Measurements from ENCODE around the gene DYNC1I1. TPM values are rescaled to one million over a fixed set of nuclear protein-coding genes. Genes with fewer than 3 reads are reported as not detected.

DYNC1I1 gene
- total RNA-seq, 1 donor from 2014 or later = 4.4 TPM

DNA sequence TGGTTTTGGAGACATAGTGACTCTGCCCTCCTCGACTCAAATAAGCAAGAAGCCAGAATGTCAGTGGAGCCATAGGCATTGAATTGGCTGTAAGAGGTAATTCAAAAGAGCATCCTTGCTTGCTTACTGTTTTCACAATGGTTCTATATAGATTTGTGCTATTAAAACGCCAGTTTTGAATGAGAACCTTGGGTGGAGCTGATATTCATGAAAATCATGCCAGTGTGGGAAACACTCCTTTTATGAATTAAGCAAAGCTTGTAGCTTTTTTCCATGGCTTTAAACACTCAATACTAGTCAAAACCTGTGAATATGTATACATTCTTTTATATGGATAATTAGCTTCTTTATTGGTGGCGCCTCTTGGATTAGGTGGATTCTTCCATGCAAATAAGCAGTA is 297.0 kb downstream of the DYNC1I1 start:
- Mint-ChIP-seq H3K27ac (no peak overlapping the region), H3K36me3 (no peaks in the 10 kb centered on the region), H3K4me3 (no peak overlapping the region), H3K27me3 (ENCODE audit: low read depth) (no peaks in the 10 kb centered on the region), H3K4me1 (peaks cover 25% of the 10 kb centered on the region), H3K9me3 (no peaks in the 10 kb centered on the region)
- TF ChIP-seq, protein P1, sequence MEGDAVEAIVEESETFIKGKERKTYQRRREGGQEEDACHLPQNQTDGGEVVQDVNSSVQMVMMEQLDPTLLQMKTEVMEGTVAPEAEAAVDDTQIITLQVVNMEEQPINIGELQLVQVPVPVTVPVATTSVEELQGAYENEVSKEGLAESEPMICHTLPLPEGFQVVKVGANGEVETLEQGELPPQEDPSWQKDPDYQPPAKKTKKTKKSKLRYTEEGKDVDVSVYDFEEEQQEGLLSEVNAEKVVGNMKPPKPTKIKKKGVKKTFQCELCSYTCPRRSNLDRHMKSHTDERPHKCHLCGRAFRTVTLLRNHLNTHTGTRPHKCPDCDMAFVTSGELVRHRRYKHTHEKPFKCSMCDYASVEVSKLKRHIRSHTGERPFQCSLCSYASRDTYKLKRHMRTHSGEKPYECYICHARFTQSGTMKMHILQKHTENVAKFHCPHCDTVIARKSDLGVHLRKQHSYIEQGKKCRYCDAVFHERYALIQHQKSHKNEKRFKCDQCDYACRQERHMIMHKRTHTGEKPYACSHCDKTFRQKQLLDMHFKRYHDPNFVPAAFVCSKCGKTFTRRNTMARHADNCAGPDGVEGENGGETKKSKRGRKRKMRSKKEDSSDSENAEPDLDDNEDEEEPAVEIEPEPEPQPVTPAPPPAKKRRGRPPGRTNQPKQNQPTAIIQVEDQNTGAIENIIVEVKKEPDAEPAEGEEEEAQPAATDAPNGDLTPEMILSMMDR (IDR thresholded peaks at IDR 0.05; ENCODE audit: unreplicated experiment) = no peak
- no peak for DNase-seq (ENCODE audit: low spot score in 2 of 2, unreplicated experiment in 2 of 2)

DNA sequence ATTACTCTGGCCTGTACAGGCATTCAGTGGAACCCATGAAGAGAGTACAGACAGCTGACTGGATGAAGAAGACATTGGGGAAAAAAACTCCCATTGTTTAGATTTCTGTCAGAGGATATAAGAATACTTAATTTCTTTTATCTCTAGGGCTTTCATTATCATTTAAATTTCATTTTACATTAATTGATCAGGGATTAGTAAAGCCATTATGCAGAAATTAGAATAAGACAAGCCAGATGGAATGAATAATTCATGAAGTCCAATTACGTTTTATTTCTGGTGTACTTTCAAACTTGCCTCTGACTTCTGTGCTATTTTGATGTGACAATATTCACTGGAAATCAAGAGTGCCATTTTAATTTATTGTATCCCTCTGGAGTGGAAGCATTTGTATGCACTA is 302.5 kb downstream of the DYNC1I1 start:
- Mint-ChIP-seq H3K27ac (no peak overlapping the region), H3K36me3 (no peaks in the 10 kb centered on the region), H3K4me1 (peaks cover 26% of the 10 kb centered on the region), H3K4me3 (peak overlapping the region; percentile 95), H3K27me3 (ENCODE audit: low read depth) (peaks cover 2% of the 10 kb centered on the region), H3K9me3 (no peaks in the 10 kb centered on the region)
- DNase-seq (ENCODE audit: low spot score in 2 of 2, unreplicated experiment in 2 of 2) = no peak
- TF ChIP-seq, protein P1 (IDR thresholded peaks at IDR 0.05; ENCODE audit: unreplicated experiment) = no peak

DNA sequence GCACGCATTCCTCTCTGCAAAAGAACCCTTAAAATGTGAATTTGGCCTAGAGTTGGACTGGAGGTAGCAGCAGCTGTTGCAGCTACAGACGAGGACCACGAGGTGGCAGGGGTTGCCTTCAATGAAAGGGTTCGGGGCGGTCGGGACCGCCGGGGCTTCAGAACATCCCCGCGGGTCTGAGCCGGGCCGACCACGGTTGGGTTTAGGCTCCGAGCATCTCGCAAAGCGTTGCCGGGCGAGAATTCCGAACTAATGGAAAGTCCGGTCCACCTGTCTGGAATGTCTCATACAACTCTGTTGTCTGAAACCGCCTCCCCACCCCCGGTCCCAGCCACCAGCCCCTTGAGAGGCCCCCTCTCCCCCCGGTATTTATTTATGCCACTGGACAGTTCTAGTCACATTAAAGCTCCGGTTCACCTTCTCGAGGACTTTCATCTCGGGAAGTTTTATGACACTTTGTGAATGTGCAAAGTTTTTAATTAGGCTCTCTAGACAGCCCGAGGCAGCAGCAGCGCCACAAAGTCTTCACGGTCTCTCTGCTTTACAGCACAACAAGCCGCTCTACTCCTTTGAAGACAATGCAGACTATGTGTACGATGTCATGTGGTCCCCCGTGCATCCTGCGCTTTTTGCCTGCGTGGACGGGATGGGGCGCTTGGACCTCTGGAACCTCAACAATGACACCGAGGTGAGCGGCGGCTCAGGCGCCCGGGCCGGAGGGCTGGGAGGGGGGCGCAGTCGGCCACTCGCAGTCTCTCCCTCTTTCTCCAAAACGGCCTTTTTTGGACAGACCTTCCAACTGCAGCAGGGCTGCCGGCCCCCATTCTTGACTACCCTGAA is 303.4 kb downstream of the DYNC1I1 start:
- peak overlapping the region; percentile 94 for H3K27ac Mint-ChIP-seq
- peak; percentile 52 to 77 for DNase-seq (ENCODE audit: low spot score in 2 of 2, unreplicated experiment in 2 of 2)
- peaks cover 2% of the 10 kb centered on the region for H3K27me3 Mint-ChIP-seq (ENCODE audit: low read depth)

DNA sequence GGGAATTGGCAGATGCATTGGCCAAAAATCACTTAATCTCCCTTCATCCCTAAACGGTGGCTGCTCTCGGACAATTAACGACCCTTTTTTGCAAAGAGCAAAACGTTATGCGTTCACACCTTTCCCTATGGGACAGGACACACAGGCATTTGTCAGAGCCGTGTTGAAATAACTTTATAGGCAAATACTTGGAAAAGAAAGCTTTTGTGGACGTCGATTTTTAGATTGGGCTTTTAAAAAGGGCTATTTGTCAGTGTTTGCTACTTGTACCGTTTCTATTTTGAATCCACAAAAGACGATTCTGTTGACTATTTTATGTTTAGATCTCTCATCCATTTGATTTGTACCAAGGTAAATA is 304.0 kb downstream of the DYNC1I1 start:
- DNase-seq (ENCODE audit: low spot score in 2 of 2, unreplicated experiment in 2 of 2) = no peak
- H3K36me3 Mint-ChIP-seq = no peaks in the 10 kb centered on the region
- H3K27ac Mint-ChIP-seq = peak overlapping the region; percentile 59
- H3K9me3 Mint-ChIP-seq = no peaks in the 10 kb centered on the region
- H3K4me1 Mint-ChIP-seq = peaks cover 26% of the 10 kb centered on the region
- H3K27me3 Mint-ChIP-seq (ENCODE audit: low read depth) = peaks cover 2% of the 10 kb centered on the region
- TF ChIP-seq, protein P1 (IDR thresholded peaks at IDR 0.05; ENCODE audit: unreplicated experiment) = no peak
- H3K4me3 Mint-ChIP-seq = peak overlapping the region; percentile 95

More for the DNA sequence above, 303.4 kb downstream of the DYNC1I1 start:
- Mint-ChIP-seq H3K36me3 (no peaks in the 10 kb centered on the region), H3K4me3 (peak overlapping the region; percentile 95), H3K9me3 (no peaks in the 10 kb centered on the region), H3K4me1 (peaks cover 26% of the 10 kb centered on the region)
- TF ChIP-seq, protein P1 (IDR thresholded peaks at IDR 0.05; ENCODE audit: unreplicated experiment) = peak; percentile 82

DNA sequence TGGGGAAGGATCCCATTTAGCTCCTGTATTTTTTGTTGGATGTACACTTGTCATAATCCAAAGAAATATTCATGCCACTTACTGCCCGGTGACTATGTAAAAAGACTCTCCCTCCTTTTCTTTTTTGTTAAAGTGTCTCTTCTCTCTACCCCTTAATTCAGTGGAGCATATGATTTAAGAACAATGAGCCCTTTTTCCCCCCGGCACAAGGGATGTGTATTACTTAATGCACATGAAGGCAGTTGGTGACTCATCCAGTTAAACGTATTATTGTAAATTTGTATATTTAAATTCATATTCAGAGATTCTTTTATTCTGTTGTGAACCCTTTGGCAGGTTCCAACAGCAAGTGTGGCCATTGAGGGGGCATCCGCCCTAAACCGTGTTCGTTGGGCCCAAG is 307.7 kb downstream of the DYNC1I1 start:
- Mint-ChIP-seq H3K4me3 (no peak overlapping the region), H3K27me3 (ENCODE audit: low read depth) (peaks cover 2% of the 10 kb centered on the region), H3K4me1 (peaks cover 24% of the 10 kb centered on the region), H3K9me3 (no peaks in the 10 kb centered on the region), H3K27ac (no peak overlapping the region), H3K36me3 (no peaks in the 10 kb centered on the region)
- TF ChIP-seq, protein P1 (IDR thresholded peaks at IDR 0.05; ENCODE audit: unreplicated experiment) = no peak
- DNase-seq (ENCODE audit: low spot score in 2 of 2, unreplicated experiment in 2 of 2) = no peak

All from mesothelial cell of epicardium (in vitro differentiated cells).